ENCODE data around the gene SGPL1. TPM values are rescaled to one million over a fixed set of nuclear protein-coding genes. Genes with fewer than 3 reads are reported as not detected.
"Not testable (repeated sequence)": the region's sequence is repeated elsewhere in the genome, so short reads cannot be mapped to it uniquely, and the experiment has no call there.

SGPL1 gene
- total RNA-seq, 1 donor from 2014 or later = 29.4 TPM

GRCh38 chr10:70917635-70918034 lies 101.9 kb downstream of the SGPL1 start:
- intact Hi-C loops (cut with micrococcal nuclease) = no loop called here

DNA sequence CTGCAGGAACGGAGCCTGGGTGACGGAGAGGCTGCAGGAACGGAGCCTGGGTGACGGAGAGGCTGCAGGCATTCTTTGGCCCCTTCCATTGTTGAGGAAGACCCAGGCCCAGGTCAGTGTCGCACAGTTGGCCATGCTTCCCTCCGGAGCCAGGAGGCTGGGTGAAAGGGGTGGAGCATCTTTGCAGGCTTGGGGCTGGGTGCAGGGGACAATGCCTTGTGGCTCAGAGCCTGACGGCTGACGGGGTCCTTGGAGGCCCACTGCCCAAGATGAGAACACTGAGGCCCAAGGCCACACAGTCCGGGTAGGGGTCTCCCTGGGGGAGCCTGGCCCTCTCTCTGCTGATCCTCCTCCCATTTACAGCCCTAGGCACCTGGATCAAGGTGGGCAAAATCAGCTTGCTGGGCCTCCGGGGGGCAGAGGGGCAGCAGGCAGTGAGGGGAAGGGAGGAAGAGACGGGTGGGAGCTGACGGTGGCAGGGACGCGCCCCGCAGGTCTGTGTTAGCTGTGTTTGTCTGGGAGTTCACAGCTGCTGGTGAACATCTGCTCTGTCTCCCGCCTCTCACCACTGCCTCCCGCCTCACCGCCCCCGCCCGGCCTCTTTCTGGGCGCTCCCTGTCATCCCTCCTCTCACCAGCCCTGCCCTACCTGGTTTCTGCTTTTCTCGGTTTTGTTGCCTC lies 103.2 kb downstream of the SGPL1 start:
- intact Hi-C loops (cut with micrococcal nuclease) = no loop called here

GRCh38 chr10:70919906-70920305 lies 104.2 kb downstream of the SGPL1 start:
- intact Hi-C loops (cut with micrococcal nuclease) = not testable (repeated sequence)

DNA sequence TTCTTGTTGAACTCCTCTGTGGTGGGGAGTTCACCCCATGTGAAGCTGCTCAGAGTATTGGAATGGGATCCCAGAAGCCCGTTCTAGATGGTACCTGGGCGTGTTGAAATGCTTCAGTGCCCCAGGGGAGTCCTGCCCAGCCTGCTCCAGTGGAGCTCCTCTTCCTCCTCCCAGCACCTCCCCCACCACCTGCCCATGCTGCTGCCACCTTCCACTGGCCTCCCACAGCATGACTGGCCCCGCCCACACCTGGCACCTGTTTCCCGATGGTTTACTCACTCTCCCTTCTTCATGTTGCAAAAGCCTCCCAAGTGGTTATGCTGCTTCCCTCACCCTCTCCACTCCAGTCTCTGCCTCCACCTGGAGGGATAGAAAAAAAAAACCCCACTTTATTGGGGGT lies 104.8 kb downstream of the SGPL1 start:
- intact Hi-C loops (cut with micrococcal nuclease) = no loop called here

DNA sequence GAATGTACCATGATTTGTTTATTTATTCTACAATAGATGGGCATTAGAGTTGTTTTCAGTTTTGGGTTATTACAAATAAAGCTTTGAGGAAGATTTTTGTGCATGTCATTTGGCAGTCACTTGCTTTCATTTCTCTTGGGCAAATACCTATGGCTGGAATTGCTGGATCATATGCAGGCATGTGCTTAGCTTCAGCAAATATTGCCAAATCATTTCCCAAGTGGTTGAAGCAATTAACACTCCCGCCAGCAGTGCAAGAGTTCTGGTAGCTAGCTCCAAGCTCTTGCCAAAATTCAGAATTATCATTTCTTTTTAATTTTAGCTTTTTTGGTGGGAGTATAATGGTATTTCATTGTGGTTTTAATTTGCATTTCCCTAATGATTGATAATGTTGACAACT lies 105.5 kb downstream of the SGPL1 start:
- intact Hi-C loops (cut with micrococcal nuclease) = no loop called here

DNA sequence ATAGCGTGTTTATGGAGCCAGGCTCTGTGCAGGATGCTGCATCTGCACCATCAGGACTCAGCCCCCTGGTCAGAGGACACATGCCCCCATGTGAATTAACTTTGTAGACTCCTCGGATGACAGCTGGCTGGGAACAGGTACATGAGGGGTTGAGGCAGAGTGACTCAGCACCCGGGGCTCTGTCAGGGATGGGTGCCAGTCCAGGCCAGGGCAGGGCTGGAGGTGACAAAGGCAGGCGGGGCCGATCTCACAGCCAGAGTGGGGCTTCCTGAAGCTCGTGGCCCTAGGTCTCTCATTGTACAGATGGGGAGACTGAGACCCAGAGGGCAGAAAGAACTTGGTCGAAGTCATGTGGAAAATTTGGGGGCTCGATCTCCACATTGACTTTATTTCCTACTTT lies 107.9 kb downstream of the SGPL1 start:
- intact Hi-C loops (cut with micrococcal nuclease) = no loop called here

- intact Hi-C loops (cut with micrococcal nuclease) = loop anchor here (1.0 kb wide), 2 partner anchors 284 to 360 kb away; no protein-coding TSS in a partner anchor
Measured at GRCh38 chr10:70925377-70926225, 109.9 kb downstream of the SGPL1 start.

DNA sequence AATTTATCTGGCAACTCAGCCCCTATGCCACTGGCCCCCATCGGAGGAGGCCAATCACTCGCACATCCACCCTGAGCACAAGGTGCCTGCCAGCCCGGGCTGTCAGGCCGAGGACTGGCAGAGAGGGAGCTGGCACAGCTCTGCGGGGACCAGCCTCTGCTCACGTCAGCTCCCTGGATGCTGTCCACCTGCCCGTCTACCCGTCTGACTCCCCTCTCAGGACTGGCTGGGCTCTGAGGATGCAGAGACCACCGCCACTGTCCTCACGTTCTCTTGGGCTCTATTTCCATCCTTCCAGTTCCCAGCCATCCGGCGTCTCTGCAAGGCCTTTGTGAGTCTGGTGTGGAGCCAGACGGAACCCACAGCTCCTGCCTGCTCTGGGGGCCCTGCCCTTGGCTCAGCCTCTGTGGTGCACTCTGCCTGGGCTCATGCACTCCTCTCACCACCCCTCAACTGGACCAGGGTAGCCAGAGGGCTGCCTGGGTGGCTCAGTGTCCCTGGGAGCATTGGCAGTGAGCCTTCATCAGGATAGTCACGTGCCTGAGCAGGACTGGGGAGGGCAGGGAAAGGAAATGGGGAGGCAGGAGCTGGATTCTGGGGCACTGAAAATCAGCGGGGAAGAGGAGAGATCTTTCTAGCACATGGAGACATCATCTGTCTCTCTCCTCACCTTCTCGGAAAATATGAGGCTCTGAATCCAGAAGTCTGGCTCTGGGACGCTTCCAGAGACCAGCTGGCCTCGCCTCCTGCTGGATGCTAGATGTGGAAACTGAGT lies 110.7 kb downstream of the SGPL1 start:
- intact Hi-C loops (cut with micrococcal nuclease) = no loop called here

DNA sequence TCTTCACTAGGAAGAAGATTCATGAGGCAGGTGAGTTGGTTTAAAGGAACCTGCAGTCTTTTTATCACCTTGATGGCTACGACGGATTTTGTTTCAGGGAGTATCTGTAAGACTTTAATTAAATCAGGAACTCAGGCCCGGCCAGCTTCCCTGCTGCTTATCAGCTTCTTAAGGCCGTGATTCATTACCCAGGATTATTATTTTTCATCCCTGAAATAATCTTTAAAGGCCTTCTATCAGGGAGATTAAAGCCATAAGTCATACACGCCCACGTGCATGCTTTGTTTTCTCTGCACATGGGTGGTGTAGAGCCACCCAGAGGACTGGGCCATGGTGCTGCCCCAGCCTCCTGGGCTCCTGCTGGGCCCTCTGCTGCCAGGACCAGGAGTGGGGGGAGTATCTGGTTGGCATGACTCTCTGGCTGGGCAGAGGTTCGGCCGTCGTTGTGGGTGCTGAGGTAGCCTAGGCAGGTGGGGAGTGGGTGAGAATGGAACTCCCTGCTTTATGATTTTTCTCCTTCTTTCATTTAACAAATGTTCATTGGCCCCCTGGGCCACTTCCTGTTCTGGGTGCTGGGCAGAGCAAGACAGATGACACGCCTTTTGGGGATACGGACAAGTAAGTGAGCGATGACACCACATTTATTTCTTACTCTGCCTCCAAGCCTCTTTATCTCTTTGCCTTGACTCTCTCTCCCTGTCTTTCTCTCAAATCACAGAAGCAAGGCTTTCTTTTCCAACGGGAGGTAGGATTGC lies 111.6 kb downstream of the SGPL1 start:
- intact Hi-C loops (cut with micrococcal nuclease) = no loop called here

- intact Hi-C loops (cut with micrococcal nuclease) = no loop called here
Measured at GRCh38 chr10:70928140-70928539, 112.4 kb downstream of the SGPL1 start.

DNA sequence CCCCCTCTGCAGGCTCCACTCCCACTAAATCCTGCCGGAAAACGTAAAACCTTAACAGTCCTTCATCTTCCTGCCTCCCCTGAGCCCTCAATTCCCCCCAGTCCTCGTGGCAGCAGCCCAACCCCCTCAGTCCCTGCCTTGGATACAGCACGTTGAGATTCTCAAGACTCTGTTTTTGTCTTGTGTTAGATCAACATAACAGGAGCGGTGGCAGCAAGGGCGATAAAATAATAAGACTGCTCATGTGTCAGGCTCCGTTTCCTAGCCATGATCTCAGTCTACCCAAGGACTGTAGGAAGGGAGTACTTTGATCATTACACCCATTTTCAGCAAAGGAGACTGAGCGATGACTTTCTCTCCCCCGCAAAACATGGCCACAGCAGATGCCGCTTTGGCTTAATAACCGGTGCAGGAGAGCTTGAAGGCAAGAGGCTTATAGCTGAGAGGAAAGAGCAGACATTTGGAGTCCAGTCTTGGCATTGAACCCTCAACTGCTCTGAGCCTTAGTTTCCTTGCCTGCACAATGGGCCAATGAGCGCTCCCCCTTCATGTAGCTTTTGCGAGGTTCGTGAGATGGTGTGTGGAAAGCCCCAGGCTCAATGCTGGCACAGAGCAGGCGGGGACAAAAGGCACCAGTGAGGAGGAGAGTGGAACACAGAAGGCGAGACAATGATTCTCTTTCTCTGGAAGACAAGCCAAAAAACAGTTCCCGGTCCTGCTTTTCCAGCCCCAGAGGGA lies 114.7 kb downstream of the SGPL1 start:
- intact Hi-C loops (cut with micrococcal nuclease) = no loop called here

Other genes starting within 250 kb of the SGPL1 start
- 129 and 132 TPM in 2 replicates for gene PRF1, start 213.2 kb upstream of the SGPL1 start, total RNA-seq
- 0.07 and 0.15 TPM in 2 replicates for gene ADAMTS14, start 143.4 kb upstream of the SGPL1 start, total RNA-seq
- not detected in 2 replicates for gene TBATA, start 30.6 kb upstream of the SGPL1 start, total RNA-seq
- gene PCBD1, start 72.6 kb downstream of the SGPL1 start, total RNA-seq = 20.5 and 23.4 TPM in 2 replicates

All from T-helper 1 cell treated with Interleukin-12 subunit alpha and Interleukin-12 subunit beta and Interleukin-4 antibody, amounts not matched to agents 30 ng/mL and 1 ng/mL, for 36 hours (primary cell).